ENCODE results near the gene PCAT7. TPM values are rescaled to one million over a fixed set of nuclear protein-coding genes. Genes with fewer than 3 reads are reported as not detected.
"Not testable (repeated sequence)": the region's sequence is repeated elsewhere in the genome, so short reads cannot be mapped to it uniquely, and the experiment has no call there.

Gene PCAT7
- total RNA-seq, 1 experiment from 2014 or later: 1.2 TPM

- no peak overlapping the region for H3K4me3 ChIP-seq
- no peaks in the 10 kb centered on the region for H3K27me3 ChIP-seq
- no peak for DNase-seq
- H3K36me3 ChIP-seq: no peaks in the 10 kb centered on the region
- no peaks in the 10 kb centered on the region for H3K9me3 ChIP-seq
Observed at GRCh38 chr9:94588681-94589080, 33.8 kb downstream of the PCAT7 start.

- H3K36me3 ChIP-seq, H3K4me3 ChIP-seq, H3K9me3 ChIP-seq, DNase-seq, H3K27me3 ChIP-seq: not testable (repeated sequence)
Observed at GRCh38 chr9:94591046-94591545, 36.2 kb downstream of the PCAT7 start.

GRCh38 chr9:94591876-94592275 is 37.0 kb downstream of the PCAT7 start:
- H3K27me3 ChIP-seq: no peaks in the 10 kb centered on the region
- no peaks in the 10 kb centered on the region for H3K9me3 ChIP-seq
- DNase-seq: no peak
- H3K4me3 ChIP-seq: no peak overlapping the region
- H3K36me3 ChIP-seq: no peaks in the 10 kb centered on the region

GRCh38 chr9:94592683-94593082 is 37.8 kb downstream of the PCAT7 start:
- H3K9me3 ChIP-seq, H3K36me3 ChIP-seq: not testable (repeated sequence)

GRCh38 chr9:94593459-94594345 is 38.8 kb downstream of the PCAT7 start, which contains the start of gene FBP2:
TSS of gene FBP2 (minus strand) at chr9:94593824. CDS start at chr9:94593726, 98 bp downstream.
- H3K9me3 ChIP-seq: no peaks in the 10 kb centered on the region
- no peaks in the 10 kb centered on the region for H3K27me3 ChIP-seq
- no peaks in the 10 kb centered on the region for H3K36me3 ChIP-seq
- no peak within 1 kb of the TSS for H3K4me3 ChIP-seq
- DNase-seq: no peak

More at GRCh38 chr9:94592683-94593082, 37.8 kb downstream of the PCAT7 start:
- DNase-seq, H3K4me3 ChIP-seq, H3K27me3 ChIP-seq: not testable (repeated sequence)

- no peak for DNase-seq
- H3K36me3 ChIP-seq: no peaks in the 10 kb centered on the region
- H3K9me3 ChIP-seq: no peaks in the 10 kb centered on the region
- no peaks in the 10 kb centered on the region for H3K27me3 ChIP-seq
- H3K4me3 ChIP-seq: no peak overlapping the region
Observed at GRCh38 chr9:94599102-94599501, 44.2 kb downstream of the PCAT7 start.

GRCh38 chr9:94600258-94600657 is 45.4 kb downstream of the PCAT7 start:
- Histone ChIP-seq H3K4me3 (no peak overlapping the region), H3K27me3 (no peaks in the 10 kb centered on the region), H3K36me3 (no peaks in the 10 kb centered on the region), H3K9me3 (no peaks in the 10 kb centered on the region)
- no peak for DNase-seq

GRCh38 chr9:94600715-94601114 is 45.8 kb downstream of the PCAT7 start:
- H3K4me3 ChIP-seq: no peak overlapping the region
- no peak for DNase-seq
- no peaks in the 10 kb centered on the region for H3K36me3 ChIP-seq
- no peaks in the 10 kb centered on the region for H3K27me3 ChIP-seq
- H3K9me3 ChIP-seq: no peaks in the 10 kb centered on the region

GRCh38 chr9:94602666-94603065 is 47.8 kb downstream of the PCAT7 start:
- H3K4me3 ChIP-seq: no peak overlapping the region
- DNase-seq: no peak
- no peaks in the 10 kb centered on the region for H3K36me3 ChIP-seq
- H3K27me3 ChIP-seq: no peaks in the 10 kb centered on the region
- no peaks in the 10 kb centered on the region for H3K9me3 ChIP-seq

GRCh38 chr9:94603259-94604160 is 48.6 kb downstream of the PCAT7 start:
- Histone ChIP-seq H3K27me3 (no peaks in the 10 kb centered on the region), H3K36me3 (no peaks in the 10 kb centered on the region), H3K9me3 (no peaks in the 10 kb centered on the region), H3K4me3 (no peak overlapping the region)
- DNase-seq: peak; percentile 43

- Histone ChIP-seq H3K36me3 (no peaks in the 10 kb centered on the region), H3K27me3 (no peaks in the 10 kb centered on the region), H3K9me3 (no peaks in the 10 kb centered on the region), H3K4me3 (no peak overlapping the region)
- no peak for DNase-seq
Observed at GRCh38 chr9:94606646-94607422, 52.0 kb downstream of the PCAT7 start.

GRCh38 chr9:94607423-94607691 is 52.5 kb downstream of the PCAT7 start:
- H3K27me3 ChIP-seq: no peaks in the 10 kb centered on the region
- H3K4me3 ChIP-seq: no peak overlapping the region
- no peak for DNase-seq
- no peaks in the 10 kb centered on the region for H3K36me3 ChIP-seq
- H3K9me3 ChIP-seq: no peaks in the 10 kb centered on the region

- Histone ChIP-seq H3K4me3 (no peak overlapping the region), H3K36me3 (no peaks in the 10 kb centered on the region), H3K9me3 (no peaks in the 10 kb centered on the region), H3K27me3 (no peaks in the 10 kb centered on the region)
- DNase-seq: no peak
Observed at GRCh38 chr9:94610181-94610606, 55.3 kb downstream of the PCAT7 start.

GRCh38 chr9:94611638-94612068 is 56.8 kb downstream of the PCAT7 start:
- no peak for DNase-seq
- Histone ChIP-seq H3K9me3 (no peaks in the 10 kb centered on the region), H3K36me3 (no peaks in the 10 kb centered on the region), H3K4me3 (no peak overlapping the region), H3K27me3 (no peaks in the 10 kb centered on the region)

GRCh38 chr9:94612071-94612470 is 57.2 kb downstream of the PCAT7 start:
- no peak for DNase-seq
- Histone ChIP-seq H3K27me3 (no peaks in the 10 kb centered on the region), H3K36me3 (no peaks in the 10 kb centered on the region), H3K9me3 (no peaks in the 10 kb centered on the region), H3K4me3 (no peak overlapping the region)

- DNase-seq: no peak
- Histone ChIP-seq H3K36me3 (no peaks in the 10 kb centered on the region), H3K9me3 (no peaks in the 10 kb centered on the region)
Observed at GRCh38 chr9:94613003-94613402, 58.1 kb downstream of the PCAT7 start.

GRCh38 chr9:94619026-94619425 is 64.1 kb downstream of the PCAT7 start:
- Histone ChIP-seq H3K27me3 (no peaks in the 10 kb centered on the region), H3K9me3 (no peaks in the 10 kb centered on the region)
- DNase-seq: no peak

More at GRCh38 chr9:94613003-94613402, 58.1 kb downstream of the PCAT7 start:
- Histone ChIP-seq H3K4me3 (no peak overlapping the region), H3K27me3 (no peaks in the 10 kb centered on the region)

More at GRCh38 chr9:94619026-94619425, 64.1 kb downstream of the PCAT7 start:
- Histone ChIP-seq H3K4me3 (no peak overlapping the region), H3K36me3 (no peaks in the 10 kb centered on the region)

Data from MG63 (cell line).